HCT116 (cell line): ENCODE data around the gene IRF9. TPM values are rescaled to one million over a fixed set of nuclear protein-coding genes. Genes with fewer than 3 reads are reported as not detected.

Source experiments
- ATAC-seq: fragments of 200-7000 bp; cut with Tn5 transposase; 2 replicates; pipeline ENCODE4 v1.9.1; 2020; ENCODE audit warnings: mild to moderate bottlenecking, moderate library complexity
- BruUV-seq: library from RNA; stranded (reverse); fragments of 400-500 nt; replicated peaks from 2 replicates; lab custom pipeline; 2021; lab: Mats Ljungman, UMichigan
- CTCF ChIA-PET: fragments of 300-600 bp; sonication (Branson Sonifier 250); formaldehyde crosslinking; loops from one replicate; lab custom pipeline; 2021; ENCODE audit warnings: antibody characterized with exemption; lab: Charles Lee
- POLR2A ChIA-PET: fragments of 300-600, 350-600 bp; sonication (Branson Sonifier 250); formaldehyde crosslinking; loops from one replicate; lab custom pipeline; 2021; ENCODE audit warnings: antibody characterized with exemption; lab: Charles Lee
- RAD21 ChIA-PET, 2 experiments: fragments of 300-600 bp; sonication (Branson Sonifier 250); formaldehyde crosslinking; loops; one replicate each; lab custom pipeline; 2023; ENCODE audit warnings: low total read pairs in 2 of 2; ENCODE audit not compliant: uncharacterized antibody in 2 of 2, unreplicated experiment in 2 of 2, low non-redundant PET in 1 of 2; lab: Charles Lee
- DNase-seq: peaks from one replicate; pipeline ENCODE4 v3.0.0-alpha.2; 2010; ENCODE audit warnings: low read depth, low spot score
- H2AFZ ChIP-seq: fragments of 200-600 bp; shearing (Covaris generic), sonication (generic); 2 replicates; pipeline ENCODE4 v1.6.1; 2017; ENCODE audit warnings: low read depth, mixed run types, mixed read lengths, antibody characterized with exemption, low read length; ENCODE audit not compliant: poor library complexity, severe bottlenecking
- H3K27ac ChIP-seq: 2 replicates; pipeline ENCODE4 v1.5.1; 2012; ENCODE audit warnings: low read depth, low read length
- H3K27me3 ChIP-seq: fragments of 200-600 bp; sonication (generic); 2 replicates; pipeline ENCODE4 v1.6.1; 2016; ENCODE audit warnings: mixed run types, low read length, mixed read lengths; ENCODE audit not compliant: insufficient read depth
- H3K36me3 ChIP-seq, 2 experiments: fragments of 200-500 bp in 1 of 2; fragments of 200-600 bp in 1 of 2; sonication (Bioruptor generic) in 1 of 2; sonication (generic) in 1 of 2; 2 replicates each; pipeline versions ENCODE4 v1.5.1 to v1.6.1; 2014 to 2016; ENCODE audit warnings: low read length in 2 of 2, inconsistent platforms in 1 of 2, mixed read lengths in 1 of 2, mixed run types in 1 of 2; ENCODE audit not compliant: insufficient read depth in 2 of 2, control insufficient read depth in 1 of 2
- H3K4me1 ChIP-seq, 2 experiments: fragments of 200-600 bp in 1 of 2; sonication (generic) in 1 of 2; 2 replicates each; pipeline versions ENCODE4 v1.5.1 to v1.6.1; 2012 to 2017; ENCODE audit warnings: low read length in 2 of 2, inconsistent platforms in 1 of 2, mild to moderate bottlenecking in 1 of 2, mixed read lengths in 1 of 2, mixed run types in 1 of 2, moderate library complexity in 1 of 2; ENCODE audit not compliant: insufficient read depth in 2 of 2, control insufficient read depth in 1 of 2
- H3K4me2 ChIP-seq: fragments of 200-600 bp; sonication (generic); 2 replicates; pipeline ENCODE4 v1.6.1; 2017; ENCODE audit warnings: mixed run types, low read length, mixed read lengths
- H3K4me3 ChIP-seq, 2 experiments: fragments of 200-600 bp in 1 of 2; sonication (generic) in 1 of 2; replicated peaks in 1 of 2; 2 replicates each; pipeline ENCODE4 v1.5.1; 2011 to 2016; ENCODE audit warnings: low read length in 2 of 2, control low read depth in 1 of 2, low read depth in 1 of 2, mild to moderate bottlenecking in 1 of 2, mixed read lengths in 1 of 2, mixed run types in 1 of 2
- H3K79me2 ChIP-seq: fragments of 200-600 bp; sonication (generic); 2 replicates; pipeline ENCODE4 v1.6.1; 2017; ENCODE audit warnings: mild to moderate bottlenecking, mixed run types, low read length, moderate library complexity, mixed read lengths; ENCODE audit not compliant: insufficient read depth
- H3K9ac ChIP-seq: fragments of 200-600 bp; sonication (generic); 2 replicates; pipeline ENCODE4 v1.6.1; 2016; ENCODE audit warnings: low read length, mixed read lengths
- H3K9me2 ChIP-seq: fragments of 200-600 bp; sonication (generic), shearing (Covaris generic); 2 replicates; pipeline ENCODE4 v1.6.1; 2017; ENCODE audit warnings: mixed run types, mild to moderate bottlenecking, moderate library complexity; ENCODE audit not compliant: insufficient read depth
- H3K9me3 ChIP-seq, 2 experiments: fragments of 200-500 bp in 1 of 2; fragments of 200-600 bp in 1 of 2; sonication (Bioruptor generic) in 1 of 2; sonication (generic) in 1 of 2; 2 replicates each; pipeline ENCODE4 v1.6.1; 2014 to 2017; ENCODE audit warnings: low read length in 2 of 2, mixed read lengths in 2 of 2, inconsistent platforms in 1 of 2, low read depth in 1 of 2, mild to moderate bottlenecking in 1 of 2, mixed run types in 1 of 2, moderate library complexity in 1 of 2; ENCODE audit not compliant: control insufficient read depth in 1 of 2, insufficient read depth in 1 of 2
- H4K20me1 ChIP-seq: fragments of 200-600 bp; sonication (generic), shearing (Covaris generic); 2 replicates; pipeline ENCODE4 v1.6.1; 2017; ENCODE audit warnings: mixed run types, mild to moderate bottlenecking, moderate library complexity; ENCODE audit not compliant: insufficient read depth
- CBX3 ChIP-seq: IDR thresholded peaks from 2 replicates; pipeline ENCODE4 v1.6.1; 2012; ENCODE audit warnings: low read depth
- CEBPB ChIP-seq: IDR thresholded peaks from 2 replicates; pipeline ENCODE4 v1.6.1; 2012; ENCODE audit warnings: low read depth
- EGR1 ChIP-seq: IDR thresholded peaks from 2 replicates; pipeline ENCODE4 v1.6.1; 2012; ENCODE audit warnings: low read depth
- ELF1 ChIP-seq: IDR thresholded peaks from 2 replicates; pipeline ENCODE4 v1.6.1; 2012; ENCODE audit warnings: low read depth, borderline replicate concordance
- EZH2 ChIP-seq: fragments of 200-600 bp; sonication (generic); IDR thresholded peaks from 2 replicates; pipeline ENCODE4 v1.6.1; 2017; ENCODE audit warnings: antibody characterized with exemption, mixed run types
- FOSL1 ChIP-seq: IDR thresholded peaks from 2 replicates; pipeline ENCODE4 v1.6.1; 2012; ENCODE audit warnings: low read depth
- JUND ChIP-seq: IDR thresholded peaks from 2 replicates; pipeline ENCODE4 v1.6.1; 2012
- POLR2A ChIP-seq: IDR thresholded peaks from 2 replicates; pipeline ENCODE4 v1.7.0; 2011; ENCODE audit warnings: borderline replicate concordance; ENCODE audit not compliant: insufficient read depth, insufficient read length; ENCODE audit errors: extremely low read depth
- POLR2AphosphoS5 ChIP-seq: IDR thresholded peaks from 2 replicates; pipeline ENCODE4 v1.6.1; 2011; ENCODE audit warnings: mild to moderate bottlenecking, low read depth, low read length, moderate library complexity
- RAD21 ChIP-seq: IDR thresholded peaks from 2 replicates; pipeline ENCODE4 v1.6.1; 2012; ENCODE audit warnings: low read depth, mild to moderate bottlenecking
- SIN3A ChIP-seq: IDR thresholded peaks from 2 replicates; pipeline ENCODE4 v1.6.1; 2012; ENCODE audit warnings: low read depth
- SP1 ChIP-seq: IDR thresholded peaks from 2 replicates; pipeline ENCODE4 v1.6.1; 2012; ENCODE audit warnings: low read depth
- SRF ChIP-seq: IDR thresholded peaks from 2 replicates; pipeline ENCODE4 v1.6.1; 2012; ENCODE audit warnings: low read depth
- TCF7L2 ChIP-seq: IDR thresholded peaks from 2 replicates; pipeline ENCODE4 v1.7.0; 2011; ENCODE audit warnings: borderline replicate concordance, inconsistent platforms; ENCODE audit not compliant: insufficient read depth, insufficient read length; ENCODE audit errors: extremely low read depth
- YY1 ChIP-seq: IDR thresholded peaks from 2 replicates; pipeline ENCODE4 v1.6.1; 2011; ENCODE audit warnings: low read length, low read depth, moderate library complexity, mild to moderate bottlenecking; ENCODE audit not compliant: insufficient replicate concordance; ENCODE audit errors: extremely low read depth
- ZFX ChIP-seq: fragments of 450-650 bp; IDR thresholded peaks from 2 replicates; pipeline ENCODE4 v1.6.1; 2017
- ZNF274 ChIP-seq: fragments of 200-500 bp; sonication (Bioruptor generic); IDR thresholded peaks from 2 replicates; pipeline ENCODE4 v1.6.1; 2014; ENCODE audit warnings: mild to moderate bottlenecking, low read depth, low read length, inconsistent platforms
- intact Hi-C: fragments of 100-400 bp; cut with micrococcal nuclease; formaldehyde crosslinking; loops from 2 replicates; pipeline ENCODE4 v1.10.0; 2022
- total RNA-seq: library from RNA; stranded (reverse); gene quantifications from one replicate; pipeline ENCODE4 v1.2.1, GENCODE V29; 2021; ENCODE audit not compliant: unreplicated experiment
- TF ChIP-seq, protein P1 (sequence below), 3 experiments: fragments of 200-600 bp in 1 of 3; sonication (generic) in 1 of 3; IDR thresholded peaks in 2 of 3; conservative IDR thresholded peaks in 1 of 3; 2 replicates each; pipeline ENCODE4 v1.5.1; 2012 to 2017; ENCODE audit warnings: low read depth in 2 of 3, low read length in 2 of 3, antibody characterized with exemption in 1 of 3, borderline replicate concordance in 1 of 3, control low read depth in 1 of 3, mild to moderate bottlenecking in 1 of 3, mixed read lengths in 1 of 3, mixed run types in 1 of 3, moderate library complexity in 1 of 3; ENCODE audit not compliant: insufficient read depth in 1 of 3
- TF ChIP-seq, protein P2 (sequence below): IDR thresholded peaks from 2 replicates; pipeline ENCODE4 v1.6.1; 2012
- TF ChIP-seq, protein P3 (sequence below): IDR thresholded peaks from 2 replicates; pipeline ENCODE4 v1.6.1; 2012
- TF ChIP-seq, protein P4 (sequence below): IDR thresholded peaks from 2 replicates; pipeline ENCODE4 v1.6.1; 2011; ENCODE audit warnings: mild to moderate bottlenecking, low read length, moderate library complexity; ENCODE audit not compliant: insufficient replicate concordance; ENCODE audit errors: extremely low read depth

The IRF9 gene
- total RNA-seq, 1 experiment from 2014 or later = 21.7 TPM

DNA sequence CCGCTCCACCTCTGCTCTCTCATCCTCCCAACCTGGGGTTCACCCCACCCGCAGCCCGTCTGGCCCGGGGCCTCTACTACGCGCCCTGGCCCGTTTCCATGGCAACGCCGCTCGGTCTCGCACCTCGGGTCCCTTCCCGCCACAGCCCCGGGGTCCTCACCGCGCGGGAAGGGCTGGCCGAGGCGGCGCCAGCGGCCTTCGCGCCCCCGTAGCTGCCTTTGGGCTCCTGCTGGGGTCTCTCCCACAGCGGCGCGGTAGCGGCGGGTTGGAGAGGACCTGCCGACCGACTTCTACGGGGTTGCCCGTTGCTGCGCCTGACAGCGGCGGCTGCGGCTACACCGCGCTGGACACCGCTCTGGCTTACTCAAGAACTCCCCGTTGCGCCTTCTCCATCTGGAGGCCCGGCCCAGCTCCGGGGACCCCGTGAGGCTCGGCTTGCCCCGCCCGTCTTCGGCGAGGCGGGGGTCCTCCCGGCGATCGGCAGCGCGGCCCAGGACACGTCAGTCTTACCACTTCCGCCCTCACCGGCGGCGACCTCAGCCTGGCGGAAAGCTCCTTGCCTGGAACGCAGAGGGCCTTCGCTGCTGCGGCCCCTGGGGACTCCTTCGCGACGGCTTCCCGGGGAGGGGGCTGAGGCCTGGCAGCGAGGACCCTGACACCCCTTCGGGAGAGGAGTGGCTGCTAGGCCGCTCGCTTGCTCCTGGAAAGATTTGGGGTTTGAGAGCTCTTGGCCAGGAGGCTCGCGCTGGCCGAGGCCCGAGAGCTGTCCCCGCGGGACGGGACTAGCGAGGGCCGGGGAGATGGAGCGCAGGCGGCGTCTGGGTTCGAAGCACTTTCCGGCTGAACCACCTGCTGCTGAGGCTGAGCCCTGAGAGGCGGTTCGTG lies 34.4 kb downstream of the IRF9 start, which contains the start of gene TM9SF1:
Gene TM9SF1, minus strand, starts transcription at position 256 of the 885 bp plus-strand sequence. CDS start 422 bp downstream, outside the sequence.
- Histone ChIP-seq H3K9me3 (no peaks in the 10 kb centered on the region), H3K27me3 (no peaks in the 10 kb centered on the region), H3K79me2 (peaks cover 33% of the 10 kb centered on the region), H2AFZ (peak within 1 kb of the TSS; percentile 41), H3K4me1 (peaks cover 14 to 26% of the 10 kb centered on the region in 2 experiments), H3K9me2 (no peaks in the 10 kb centered on the region), H3K4me2 (peak within 1 kb of the TSS; percentile 84), H3K4me3 (peak within 1 kb of the TSS; percentile 85 to 88), H3K9ac (peak within 1 kb of the TSS; percentile 91), H3K27ac (peak within 1 kb of the TSS; percentile 96), H3K36me3 (peaks cover 12% of the 10 kb centered on the region in 2 experiments; a peak in 3 of 4 replicates), H4K20me1 (no peaks in the 10 kb centered on the region)
- DNase-seq (peak; percentile 57), ATAC-seq (peak; percentile 91)
- ChIA-PET CTCF (interaction anchor here (0.9 kb wide), 1 partner anchor 102 kb away, joined by 4 read pairs; no protein-coding TSS in a partner anchor), RAD21 (no interaction called here), POLR2A (interaction anchor here (0.9 to 1.9 kb wide), 5 partner anchors 11 to 55 kb away, joined by 3 to 8 read pairs (median 4); partner anchors contain the start of genes CHMP4A, IRF9 and TINF2)
- BruUV-seq = no TSS peak
- intact Hi-C loops = no loop called here
- TF ChIP-seq CEBPB (no peak), YY1 (no peak), POLR2A (no peak), SIN3A (peak; percentile 76), POLR2AphosphoS5 (peak; percentile 78), RAD21 (no peak), EGR1 (no peak), FOSL1 (peak; percentile 15; the same call in 1 of the 2 replicates), CBX3 (no peak), EZH2 (no peak), ELF1 (peak; percentile 99), SP1 (no peak; the same call in 1 of the 2 replicates), JUND (0 out of 2 replicates have a peak, but pooled peaks have one; percentile 24), ZFX (peak; percentile 94), SRF (no peak; the same call in 1 of the 2 replicates), ZNF274 (no peak), TCF7L2 (no peak)
- TF ChIP-seq, protein P1, sequence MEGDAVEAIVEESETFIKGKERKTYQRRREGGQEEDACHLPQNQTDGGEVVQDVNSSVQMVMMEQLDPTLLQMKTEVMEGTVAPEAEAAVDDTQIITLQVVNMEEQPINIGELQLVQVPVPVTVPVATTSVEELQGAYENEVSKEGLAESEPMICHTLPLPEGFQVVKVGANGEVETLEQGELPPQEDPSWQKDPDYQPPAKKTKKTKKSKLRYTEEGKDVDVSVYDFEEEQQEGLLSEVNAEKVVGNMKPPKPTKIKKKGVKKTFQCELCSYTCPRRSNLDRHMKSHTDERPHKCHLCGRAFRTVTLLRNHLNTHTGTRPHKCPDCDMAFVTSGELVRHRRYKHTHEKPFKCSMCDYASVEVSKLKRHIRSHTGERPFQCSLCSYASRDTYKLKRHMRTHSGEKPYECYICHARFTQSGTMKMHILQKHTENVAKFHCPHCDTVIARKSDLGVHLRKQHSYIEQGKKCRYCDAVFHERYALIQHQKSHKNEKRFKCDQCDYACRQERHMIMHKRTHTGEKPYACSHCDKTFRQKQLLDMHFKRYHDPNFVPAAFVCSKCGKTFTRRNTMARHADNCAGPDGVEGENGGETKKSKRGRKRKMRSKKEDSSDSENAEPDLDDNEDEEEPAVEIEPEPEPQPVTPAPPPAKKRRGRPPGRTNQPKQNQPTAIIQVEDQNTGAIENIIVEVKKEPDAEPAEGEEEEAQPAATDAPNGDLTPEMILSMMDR (IDR thresholded peaks at IDR 0.05 in 2 of 3, conservative IDR thresholded peaks at IDR 0.05 in 1 of 3; ENCODE audit: borderline replicate concordance in 1 of 3, insufficient read depth in 1 of 3, low read depth in 2 of 3, low read length in 2 of 3) = no peak
- TF ChIP-seq, protein P2, sequence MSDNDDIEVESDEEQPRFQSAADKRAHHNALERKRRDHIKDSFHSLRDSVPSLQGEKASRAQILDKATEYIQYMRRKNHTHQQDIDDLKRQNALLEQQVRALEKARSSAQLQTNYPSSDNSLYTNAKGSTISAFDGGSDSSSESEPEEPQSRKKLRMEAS = peak; percentile 94
- TF ChIP-seq, protein P3, sequence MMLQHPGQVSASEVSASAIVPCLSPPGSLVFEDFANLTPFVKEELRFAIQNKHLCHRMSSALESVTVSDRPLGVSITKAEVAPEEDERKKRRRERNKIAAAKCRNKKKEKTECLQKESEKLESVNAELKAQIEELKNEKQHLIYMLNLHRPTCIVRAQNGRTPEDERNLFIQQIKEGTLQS = no peak
- TF ChIP-seq, protein P4, sequence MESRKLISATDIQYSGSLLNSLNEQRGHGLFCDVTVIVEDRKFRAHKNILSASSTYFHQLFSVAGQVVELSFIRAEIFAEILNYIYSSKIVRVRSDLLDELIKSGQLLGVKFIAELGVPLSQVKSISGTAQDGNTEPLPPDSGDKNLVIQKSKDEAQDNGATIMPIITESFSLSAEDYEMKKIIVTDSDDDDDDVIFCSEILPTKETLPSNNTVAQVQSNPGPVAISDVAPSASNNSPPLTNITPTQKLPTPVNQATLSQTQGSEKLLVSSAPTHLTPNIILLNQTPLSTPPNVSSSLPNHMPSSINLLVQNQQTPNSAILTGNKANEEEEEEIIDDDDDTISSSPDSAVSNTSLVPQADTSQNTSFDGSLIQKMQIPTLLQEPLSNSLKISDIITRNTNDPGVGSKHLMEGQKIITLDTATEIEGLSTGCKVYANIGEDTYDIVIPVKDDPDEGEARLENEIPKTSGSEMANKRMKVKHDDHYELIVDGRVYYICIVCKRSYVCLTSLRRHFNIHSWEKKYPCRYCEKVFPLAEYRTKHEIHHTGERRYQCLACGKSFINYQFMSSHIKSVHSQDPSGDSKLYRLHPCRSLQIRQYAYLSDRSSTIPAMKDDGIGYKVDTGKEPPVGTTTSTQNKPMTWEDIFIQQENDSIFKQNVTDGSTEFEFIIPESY = no peak
